Osteoblast (primary cell): ENCODE data around the gene NXN. TPM values are rescaled to one million over a fixed set of nuclear protein-coding genes. Genes with fewer than 3 reads are reported as not detected.
A peak's percentile ranks its signal among the peaks of the same experiment; 100 is the strongest.
"Not testable (repeated sequence)": the region's sequence is repeated elsewhere in the genome, so short reads cannot be mapped to it uniquely, and the experiment has no call there.

Source experiments
- DNase-seq: peaks from one replicate; pipeline ENCODE4 v3.0.0; 2011; ENCODE audit warnings: low spot score, mixed read lengths; ENCODE audit not compliant: insufficient read length; ENCODE audit errors: missing footprints
- H2AFZ ChIP-seq: 2 replicates; pipeline ENCODE4 v1.6.0; 2011; ENCODE audit warnings: mild to moderate bottlenecking, low read length
- H3K27ac ChIP-seq: 2 replicates; pipeline ENCODE4 v1.5.1; 2011; ENCODE audit warnings: mild to moderate bottlenecking, low read depth, low read length, moderate library complexity
- H3K27me3 ChIP-seq: 2 replicates; pipeline ENCODE4 v1.6.0; 2012; ENCODE audit warnings: mild to moderate bottlenecking, control low read depth, inconsistent platforms, low read length, moderate library complexity; ENCODE audit not compliant: insufficient read depth
- H3K36me3 ChIP-seq: 2 replicates; pipeline ENCODE4 v1.5.1; 2011; ENCODE audit warnings: mild to moderate bottlenecking, low read length, control low read depth, moderate library complexity; ENCODE audit not compliant: insufficient read depth
- H3K4me1 ChIP-seq: 2 replicates; pipeline ENCODE4 v1.5.1; 2011; ENCODE audit warnings: mild to moderate bottlenecking, low read length, control low read depth, moderate library complexity; ENCODE audit not compliant: insufficient read depth
- H3K4me2 ChIP-seq: 2 replicates; pipeline ENCODE4 v1.6.0; 2011; ENCODE audit warnings: mild to moderate bottlenecking, low read length; ENCODE audit not compliant: insufficient read depth
- H3K4me3 ChIP-seq: fragments of 200-600 bp; sonication (generic); 3 replicates; pipeline ENCODE4 v1.5.1; 2012; ENCODE audit warnings: mild to moderate bottlenecking, low read length, inconsistent platforms; ENCODE audit not compliant: insufficient read depth
- H3K79me2 ChIP-seq: 2 replicates; pipeline ENCODE4 v1.6.0; 2012; ENCODE audit warnings: mild to moderate bottlenecking, low read length, control low read depth, inconsistent platforms; ENCODE audit not compliant: insufficient read depth
- H3K9me3 ChIP-seq: 2 replicates; pipeline ENCODE4 v1.5.1; 2011; ENCODE audit warnings: low read depth, low read length, control low read depth
- H4K20me1 ChIP-seq: 2 replicates; pipeline ENCODE4 v1.6.0; 2012; ENCODE audit warnings: mild to moderate bottlenecking, low read length, control low read depth; ENCODE audit not compliant: insufficient read depth
- total RNA-seq: library from RNA; depleted of rRNA; stranded (reverse); fragments of >200 nt; gene quantifications from 2 replicates; pipeline ENCODE4 v1.2.3, GENCODE V29; 2012
- TF ChIP-seq, protein P1 (sequence below): IDR thresholded peaks from 2 replicates; pipeline ENCODE4 v1.5.1; 2011; ENCODE audit warnings: mild to moderate bottlenecking, low read depth, low read length, moderate library complexity; ENCODE audit errors: extremely low read depth

Gene NXN
- total RNA-seq, 1 donor, result 68.8 TPM

- Histone ChIP-seq H3K27ac (no peak overlapping the region), H4K20me1 (peaks cover 12% of the 10 kb centered on the region), H3K4me2 (no peak overlapping the region), H3K4me3 (no peak overlapping the region), H3K4me1 (peaks cover 20% of the 10 kb centered on the region), H3K79me2 (no peaks in the 10 kb centered on the region), H2AFZ (no peak overlapping the region), H3K9me3 (no peaks in the 10 kb centered on the region), H3K36me3 (no peaks in the 10 kb centered on the region), H3K27me3 (no peaks in the 10 kb centered on the region)
- peak; percentile 11 for DNase-seq
- TF ChIP-seq, protein P1, sequence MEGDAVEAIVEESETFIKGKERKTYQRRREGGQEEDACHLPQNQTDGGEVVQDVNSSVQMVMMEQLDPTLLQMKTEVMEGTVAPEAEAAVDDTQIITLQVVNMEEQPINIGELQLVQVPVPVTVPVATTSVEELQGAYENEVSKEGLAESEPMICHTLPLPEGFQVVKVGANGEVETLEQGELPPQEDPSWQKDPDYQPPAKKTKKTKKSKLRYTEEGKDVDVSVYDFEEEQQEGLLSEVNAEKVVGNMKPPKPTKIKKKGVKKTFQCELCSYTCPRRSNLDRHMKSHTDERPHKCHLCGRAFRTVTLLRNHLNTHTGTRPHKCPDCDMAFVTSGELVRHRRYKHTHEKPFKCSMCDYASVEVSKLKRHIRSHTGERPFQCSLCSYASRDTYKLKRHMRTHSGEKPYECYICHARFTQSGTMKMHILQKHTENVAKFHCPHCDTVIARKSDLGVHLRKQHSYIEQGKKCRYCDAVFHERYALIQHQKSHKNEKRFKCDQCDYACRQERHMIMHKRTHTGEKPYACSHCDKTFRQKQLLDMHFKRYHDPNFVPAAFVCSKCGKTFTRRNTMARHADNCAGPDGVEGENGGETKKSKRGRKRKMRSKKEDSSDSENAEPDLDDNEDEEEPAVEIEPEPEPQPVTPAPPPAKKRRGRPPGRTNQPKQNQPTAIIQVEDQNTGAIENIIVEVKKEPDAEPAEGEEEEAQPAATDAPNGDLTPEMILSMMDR, result no peak
These were observed 111.6 kb downstream of the NXN start for GRCh38 chr17:867896-868489.

GRCh38 chr17:867238-867637, 112.3 kb downstream of the NXN start:
- not testable (repeated sequence) for H3K27me3 ChIP-seq
- peaks cover 12% of the 10 kb centered on the region for H4K20me1 ChIP-seq

GRCh38 chr17:866568-867103, 112.9 kb downstream of the NXN start:
- Histone ChIP-seq H3K9me3 (no peaks in the 10 kb centered on the region), H3K4me2 (no peak overlapping the region), H2AFZ (no peak overlapping the region), H3K79me2 (no peaks in the 10 kb centered on the region), H4K20me1 (peaks cover 12% of the 10 kb centered on the region), H3K36me3 (no peaks in the 10 kb centered on the region), H3K27ac (peak overlapping the region; percentile 25), H3K4me1 (peaks cover 20% of the 10 kb centered on the region), H3K27me3 (no peaks in the 10 kb centered on the region), H3K4me3 (no peak overlapping the region)
- TF ChIP-seq, protein P1, result no peak
- DNase-seq, result peak; percentile 22

More at GRCh38 chr17:867238-867637, 112.3 kb downstream of the NXN start:
- H3K4me1 ChIP-seq, result peaks cover 20% of the 10 kb centered on the region
- not testable (repeated sequence) for H3K9me3 ChIP-seq, H3K36me3 ChIP-seq, H3K27ac ChIP-seq, DNase-seq, H3K79me2 ChIP-seq, H3K4me3 ChIP-seq, H2AFZ ChIP-seq, H3K4me2 ChIP-seq

GRCh38 chr17:864315-864714, 115.3 kb downstream of the NXN start:
- Histone ChIP-seq H3K27me3 (no peaks in the 10 kb centered on the region), H3K36me3 (no peaks in the 10 kb centered on the region), H3K79me2 (no peaks in the 10 kb centered on the region), H3K9me3 (no peaks in the 10 kb centered on the region), H4K20me1 (peaks cover 16% of the 10 kb centered on the region), H3K4me2 (no peak overlapping the region), H3K27ac (no peak overlapping the region), H3K4me3 (no peak overlapping the region), H2AFZ (no peak overlapping the region), H3K4me1 (peaks cover 7% of the 10 kb centered on the region)
- peak; percentile 43 for DNase-seq
- TF ChIP-seq, protein P1, result no peak
